ENCODE data around the gene ADCY10.
"Not testable (repeated sequence)": the region's sequence is repeated elsewhere in the genome, so short reads cannot be mapped to it uniquely, and the experiment has no call there.

GRCh38 chr1:167866326-167866725 is 47.6 kb downstream of the ADCY10 start:
- not testable (repeated sequence) for TF ChIP-seq CTCF (IDR thresholded peaks at IDR 0.05); POLR2AphosphoS5 (IDR thresholded peaks at IDR 0.05; ENCODE audit: low read depth, low read length); TCF7L2 (IDR thresholded peaks at IDR 0.05; ENCODE audit: low read depth, low read length); SIN3A (IDR thresholded peaks at IDR 0.05; ENCODE audit: borderline replicate concordance, insufficient read depth, low read depth, low read length); REST (IDR thresholded peaks at IDR 0.05; ENCODE audit: insufficient read depth in 1 of 2, low read depth in 2 of 2, low read length in 1 of 2)
